ENCODE measurements around the gene ZNF507. TPM values are rescaled to one million over a fixed set of nuclear protein-coding genes. Genes with fewer than 3 reads are reported as not detected.

ZNF507 gene
- total and polyA plus RNA-seq, 9 of the 15 experiments (the other 6 are each of a cell fraction or from before 2014, with no cell fraction given), result 2.9 to 25.0 (median 10.4) TPM

GRCh38 chr19:32355309-32355708 lies 9.9 kb downstream of the ZNF507 start:
- ATAC-seq, result no peak
- no peak for TF ChIP-seq BHLHE40 (IDR thresholded peaks at IDR 0.05; ENCODE audit: low read length)
- TF ChIP-seq RAD51 (IDR thresholded peaks at IDR 0.05; ENCODE audit: borderline replicate concordance, low read depth), result no peak
- TF ChIP-seq TAL1 (IDR thresholded peaks at IDR 0.05), result no peak
- no peak for TF ChIP-seq TFAM (CRISPR knock-in tag; conservative IDR thresholded peaks at IDR 0.05)
- no peak for TF ChIP-seq VEZF1 (CRISPR knock-in tag; IDR thresholded peaks at IDR 0.05)
- TF ChIP-seq ZNF212 (CRISPR knock-in tag; IDR thresholded peaks at IDR 0.05), result no peak
- no peak for TF ChIP-seq ADNP (tag; IDR thresholded peaks at IDR 0.05)
- no peak for TF ChIP-seq ZNF561 (CRISPR knock-in tag; conservative IDR thresholded peaks at IDR 0.05)
- no peak for TF ChIP-seq ZNF175 (CRISPR knock-in tag; IDR thresholded peaks at IDR 0.05; ENCODE audit: low read depth)
- no peak for TF ChIP-seq ZHX1 (conservative IDR thresholded peaks at IDR 0.05; ENCODE audit: low read length)
- TF ChIP-seq STAT5B (CRISPR knock-in tag; IDR thresholded peaks at IDR 0.05), result no peak
- no peak for TF ChIP-seq NR2C2 (CRISPR knock-in tag; IDR thresholded peaks at IDR 0.05)
- no peak for TF ChIP-seq NR2C2 (tag; IDR thresholded peaks at IDR 0.05)
- TF ChIP-seq HES1 (IDR thresholded peaks at IDR 0.05; ENCODE audit: low read depth), result no peak
- no peak for TF ChIP-seq ELK1 (CRISPR knock-in tag; IDR thresholded peaks at IDR 0.05)
- TF ChIP-seq CEBPG (CRISPR knock-in tag; IDR thresholded peaks at IDR 0.05), result no peak
- TF ChIP-seq CEBPG (tag; conservative IDR thresholded peaks at IDR 0.05 in 1 of 2, IDR thresholded peaks at IDR 0.05 in 1 of 2), result no peak
- no peak for TF ChIP-seq CSDE1 (IDR thresholded peaks at IDR 0.05)
- TF ChIP-seq BCL6 (CRISPR knock-in tag; IDR thresholded peaks at IDR 0.05), result no peak

More at GRCh38 chr19:32355309-32355708, 9.9 kb downstream of the ZNF507 start:
- Histone ChIP-seq H3K4me3 (no peak overlapping the region), H3K27me3 (ENCODE audit: control insufficient read depth in 2 of 2, insufficient read depth in 2 of 2, low read length in 2 of 2) (no peaks in the 10 kb centered on the region), H3K9me3 (replicated peaks; ENCODE audit: control insufficient read depth, insufficient read depth, low read depth, low read length) (no peaks in the 10 kb centered on the region), H3K79me2 (ENCODE audit: control insufficient read depth, insufficient read depth, low read length) (peaks cover 47% of the 10 kb centered on the region), H2AFZ (ENCODE audit: low read depth, low read length) (no peak overlapping the region), H3K36me3 (ENCODE audit: control insufficient read depth, insufficient read depth, low read length) (peaks cover 97% of the 10 kb centered on the region), H3K4me1 (replicated peaks in 1 of 2; ENCODE audit: control insufficient read depth in 2 of 2, insufficient read depth in 2 of 2, low read length in 2 of 2) (peaks cover 0 to 7% of the 10 kb centered on the region in 2 experiments; a peak in 2 of 5 replicates), H4K20me1 (replicated peaks; ENCODE audit: control insufficient read depth, insufficient read depth, low read length) (no peaks in the 10 kb centered on the region), H3K9ac (ENCODE audit: insufficient read depth in 1 of 2, low read depth in 2 of 2, low read length in 2 of 2) (no peak overlapping the region), H3K9me1 (ENCODE audit: control insufficient read depth, insufficient read depth, low read length) (no peaks in the 10 kb centered on the region), H3K27ac (ENCODE audit: extremely low read depth, low read depth, low read length) (no peak overlapping the region), H3K4me2 (ENCODE audit: insufficient read depth, low read length) (no peak overlapping the region)
- in situ Hi-C loops (cut with MboI) (no loop called here), intact Hi-C loops (cut with micrococcal nuclease) (no loop called here)
- BruUV-seq (replicated peaks), result no TSS peak
- 84% methylated on average over 3 of the region's 3 CpGs for WGBS (ENCODE audit: insufficient coverage, low coverage, missing lambda C conversion rate)
- FAIRE-seq, result no peak
- POLR2A ChIA-PET, result interaction anchor here (1.7 kb wide), 1 partner anchor 9 kb away, joined by 6 read pairs; no protein-coding TSS in a partner anchor
- DNase-seq (ENCODE audit: extremely low read depth in 1 of 4, low spot score in 3 of 4), result no peak
- CTCF ChIA-PET (ENCODE audit: low intra/inter-chr PET ratio), result no interaction called here
